HL-60 (cell line): ENCODE results near the gene GABRB1.

Experiments used
- DNase-seq, 2 experiments: peaks; one replicate each; pipeline ENCODE4 v3.0.0-alpha.2; 2010 to 2020; ENCODE audit warnings: low read depth in 1 of 2, low spot score in 1 of 2
- H3K27ac ChIP-seq: fragments of 250-450 bp; sonication (Bioruptor Pico); replicated peaks from 2 replicates; pipeline ENCODE4 v1.5.1; 2020; ENCODE audit warnings: mild to moderate bottlenecking, moderate library complexity
- H3K27me3 ChIP-seq: fragments of 250-450 bp; sonication (Bioruptor Pico); 2 replicates; pipeline ENCODE4 v1.5.1; 2021; ENCODE audit warnings: mild to moderate bottlenecking, moderate library complexity; ENCODE audit not compliant: insufficient read depth, poor library complexity, severe bottlenecking
- H3K4me3 ChIP-seq: replicated peaks from 2 replicates; pipeline ENCODE4 v1.5.1; 2011; ENCODE audit warnings: mild to moderate bottlenecking, control low read depth, low read length; ENCODE audit not compliant: insufficient read depth
- GABPA ChIP-seq: IDR thresholded peaks from 2 replicates; pipeline ENCODE4 v1.6.1; 2012; ENCODE audit warnings: low read depth
- POLR2AphosphoS5 ChIP-seq: IDR thresholded peaks from 2 replicates; pipeline ENCODE4 v1.6.1; 2012; ENCODE audit warnings: low read depth
- SPI1 ChIP-seq: IDR thresholded peaks from 2 replicates; pipeline ENCODE4 v1.6.1; 2012; ENCODE audit warnings: low read depth, mild to moderate bottlenecking, borderline replicate concordance
- TF ChIP-seq, protein P1 (sequence below): IDR thresholded peaks from one replicate; pipeline ENCODE4 v1.5.1; 2011; ENCODE audit warnings: low read length, control low read depth, inconsistent platforms; ENCODE audit not compliant: insufficient read depth
- TF ChIP-seq, protein P2 (sequence below): IDR thresholded peaks from 2 replicates; pipeline ENCODE4 v1.6.1; 2012; ENCODE audit warnings: low read depth; ENCODE audit not compliant: insufficient replicate concordance

The GABRB1 gene

DNA sequence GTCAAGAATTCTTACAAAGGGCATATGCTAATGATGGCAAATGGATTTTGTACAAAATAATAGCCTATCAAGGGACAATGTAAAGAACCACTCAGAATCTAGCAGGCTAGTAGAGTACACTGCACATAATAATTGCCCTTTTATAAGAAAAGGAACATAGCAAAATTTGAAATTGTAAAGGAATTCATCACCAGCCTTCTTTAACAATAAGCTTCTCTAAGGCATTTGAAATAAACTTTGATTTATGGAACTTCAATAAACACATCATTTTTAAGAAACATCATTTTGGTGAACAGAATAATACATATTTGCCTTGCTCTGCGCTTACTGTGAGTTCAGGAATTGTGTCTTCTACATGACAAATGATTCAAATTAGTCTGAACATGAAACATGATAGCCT lies 444.0 kb downstream of the GABRB1 start:
- TF ChIP-seq, protein P1, sequence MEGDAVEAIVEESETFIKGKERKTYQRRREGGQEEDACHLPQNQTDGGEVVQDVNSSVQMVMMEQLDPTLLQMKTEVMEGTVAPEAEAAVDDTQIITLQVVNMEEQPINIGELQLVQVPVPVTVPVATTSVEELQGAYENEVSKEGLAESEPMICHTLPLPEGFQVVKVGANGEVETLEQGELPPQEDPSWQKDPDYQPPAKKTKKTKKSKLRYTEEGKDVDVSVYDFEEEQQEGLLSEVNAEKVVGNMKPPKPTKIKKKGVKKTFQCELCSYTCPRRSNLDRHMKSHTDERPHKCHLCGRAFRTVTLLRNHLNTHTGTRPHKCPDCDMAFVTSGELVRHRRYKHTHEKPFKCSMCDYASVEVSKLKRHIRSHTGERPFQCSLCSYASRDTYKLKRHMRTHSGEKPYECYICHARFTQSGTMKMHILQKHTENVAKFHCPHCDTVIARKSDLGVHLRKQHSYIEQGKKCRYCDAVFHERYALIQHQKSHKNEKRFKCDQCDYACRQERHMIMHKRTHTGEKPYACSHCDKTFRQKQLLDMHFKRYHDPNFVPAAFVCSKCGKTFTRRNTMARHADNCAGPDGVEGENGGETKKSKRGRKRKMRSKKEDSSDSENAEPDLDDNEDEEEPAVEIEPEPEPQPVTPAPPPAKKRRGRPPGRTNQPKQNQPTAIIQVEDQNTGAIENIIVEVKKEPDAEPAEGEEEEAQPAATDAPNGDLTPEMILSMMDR, result no peak
- TF ChIP-seq GABPA (no peak), POLR2AphosphoS5 (no peak), SPI1 (no peak)
- TF ChIP-seq, protein P2, sequence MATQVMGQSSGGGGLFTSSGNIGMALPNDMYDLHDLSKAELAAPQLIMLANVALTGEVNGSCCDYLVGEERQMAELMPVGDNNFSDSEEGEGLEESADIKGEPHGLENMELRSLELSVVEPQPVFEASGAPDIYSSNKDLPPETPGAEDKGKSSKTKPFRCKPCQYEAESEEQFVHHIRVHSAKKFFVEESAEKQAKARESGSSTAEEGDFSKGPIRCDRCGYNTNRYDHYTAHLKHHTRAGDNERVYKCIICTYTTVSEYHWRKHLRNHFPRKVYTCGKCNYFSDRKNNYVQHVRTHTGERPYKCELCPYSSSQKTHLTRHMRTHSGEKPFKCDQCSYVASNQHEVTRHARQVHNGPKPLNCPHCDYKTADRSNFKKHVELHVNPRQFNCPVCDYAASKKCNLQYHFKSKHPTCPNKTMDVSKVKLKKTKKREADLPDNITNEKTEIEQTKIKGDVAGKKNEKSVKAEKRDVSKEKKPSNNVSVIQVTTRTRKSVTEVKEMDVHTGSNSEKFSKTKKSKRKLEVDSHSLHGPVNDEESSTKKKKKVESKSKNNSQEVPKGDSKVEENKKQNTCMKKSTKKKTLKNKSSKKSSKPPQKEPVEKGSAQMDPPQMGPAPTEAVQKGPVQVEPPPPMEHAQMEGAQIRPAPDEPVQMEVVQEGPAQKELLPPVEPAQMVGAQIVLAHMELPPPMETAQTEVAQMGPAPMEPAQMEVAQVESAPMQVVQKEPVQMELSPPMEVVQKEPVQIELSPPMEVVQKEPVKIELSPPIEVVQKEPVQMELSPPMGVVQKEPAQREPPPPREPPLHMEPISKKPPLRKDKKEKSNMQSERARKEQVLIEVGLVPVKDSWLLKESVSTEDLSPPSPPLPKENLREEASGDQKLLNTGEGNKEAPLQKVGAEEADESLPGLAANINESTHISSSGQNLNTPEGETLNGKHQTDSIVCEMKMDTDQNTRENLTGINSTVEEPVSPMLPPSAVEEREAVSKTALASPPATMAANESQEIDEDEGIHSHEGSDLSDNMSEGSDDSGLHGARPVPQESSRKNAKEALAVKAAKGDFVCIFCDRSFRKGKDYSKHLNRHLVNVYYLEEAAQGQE, result no peak
- no peak overlapping the region for H3K4me3 ChIP-seq

More for the DNA sequence above, 444.0 kb downstream of the GABRB1 start:
- H3K27ac ChIP-seq, result no peak overlapping the region
- DNase-seq, result no peak
- no peaks in the 10 kb centered on the region for H3K27me3 ChIP-seq
